Measurements from ENCODE around the gene ATP8B3. TPM values are rescaled to one million over a fixed set of nuclear protein-coding genes. Genes with fewer than 3 reads are reported as not detected.

ATP8B3 gene
- total RNA-seq, 1 experiment from 2014 or later: 8.7 TPM

- CTCF ChIA-PET: interaction anchor here (2.0 kb wide), 1 partner anchor 10 kb away, joined by 7 read pairs; no protein-coding TSS in a partner anchor
- POLR2A ChIA-PET (ENCODE audit: low non-redundant PET): no interaction called here
- no peak for DNase-seq (ENCODE audit: low spot score)
- Histone ChIP-seq H3K9me3 (ENCODE audit: low read depth, low read length, poor library complexity, severe bottlenecking) (no peaks in the 10 kb centered on the region), H3K27me3 (replicated peaks; ENCODE audit: insufficient read depth, low read depth, low read length, poor library complexity) (no peaks in the 10 kb centered on the region), H3K4me1 (ENCODE audit: insufficient read depth, low read length, poor library complexity, severe bottlenecking) (no peaks in the 10 kb centered on the region), H3K4me3 (ENCODE audit: low read depth, low read length, poor library complexity, severe bottlenecking) (no peak overlapping the region), H3K27ac (ENCODE audit: low read depth, low read length, poor library complexity, severe bottlenecking) (no peak overlapping the region), H3K36me3 (ENCODE audit: insufficient read depth, low read length, poor library complexity, severe bottlenecking) (no peaks in the 10 kb centered on the region)
- no TSS peak for BruUV-seq (replicated peaks)
- TF ChIP-seq CTCF (conservative IDR thresholded peaks at IDR 0.05; ENCODE audit: low read depth, low read length): no peak
- TF ChIP-seq EZH2 (IDR thresholded peaks at IDR 0.05; ENCODE audit: borderline replicate concordance, low read depth, low read length, poor library complexity, severe bottlenecking): no peak
- intact Hi-C loops (cut with micrococcal nuclease; ENCODE audit: unreplicated experiment): no loop called here
Observed at GRCh38 chr19:1836458-1837221, 24.6 kb upstream of the ATP8B3 start.

DNA sequence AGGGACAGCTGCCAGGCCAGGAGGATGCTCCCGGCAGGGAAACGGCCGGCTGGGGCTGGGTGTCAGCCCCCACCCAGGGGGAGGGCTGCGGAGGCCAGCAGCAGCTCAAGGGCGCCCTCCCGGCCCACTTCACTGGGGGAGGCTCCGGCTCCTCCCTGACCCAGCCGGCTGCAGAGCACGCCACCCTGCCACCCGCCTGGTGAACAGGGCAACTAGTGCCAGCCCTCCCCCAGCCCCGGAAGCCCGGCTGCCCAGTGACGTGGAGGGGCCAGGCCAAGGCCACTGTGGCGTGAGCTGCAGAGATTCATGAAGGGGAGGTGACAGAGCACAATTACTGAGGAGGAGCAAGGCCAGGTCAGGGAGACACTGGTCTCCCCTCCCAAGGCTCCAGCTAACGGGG is 21.5 kb upstream of the ATP8B3 start:
- no peak for DNase-seq (ENCODE audit: low spot score)
- no TSS peak for BruUV-seq (replicated peaks)
- TF ChIP-seq CTCF (conservative IDR thresholded peaks at IDR 0.05; ENCODE audit: low read depth, low read length) (no peak), EZH2 (IDR thresholded peaks at IDR 0.05; ENCODE audit: borderline replicate concordance, low read depth, low read length, poor library complexity, severe bottlenecking) (no peak)
- Histone ChIP-seq H3K4me3 (ENCODE audit: low read depth, low read length, poor library complexity, severe bottlenecking) (no peak overlapping the region), H3K4me1 (ENCODE audit: insufficient read depth, low read length, poor library complexity, severe bottlenecking) (no peaks in the 10 kb centered on the region), H3K27ac (ENCODE audit: low read depth, low read length, poor library complexity, severe bottlenecking) (no peak overlapping the region), H3K36me3 (ENCODE audit: insufficient read depth, low read length, poor library complexity, severe bottlenecking) (peaks cover 3% of the 10 kb centered on the region), H3K27me3 (replicated peaks; ENCODE audit: insufficient read depth, low read depth, low read length, poor library complexity) (no peaks in the 10 kb centered on the region), H3K9me3 (ENCODE audit: low read depth, low read length, poor library complexity, severe bottlenecking) (no peaks in the 10 kb centered on the region)
- ChIA-PET POLR2A (ENCODE audit: low non-redundant PET) (no interaction called here), CTCF (no interaction called here)
- intact Hi-C loops (cut with micrococcal nuclease; ENCODE audit: unreplicated experiment): no loop called here

- intact Hi-C loops (cut with micrococcal nuclease; ENCODE audit: unreplicated experiment): no loop called here
Observed at GRCh38 chr19:1832046-1832663, 20.1 kb upstream of the ATP8B3 start.

More at GRCh38 chr19:1832046-1832663, 20.1 kb upstream of the ATP8B3 start:
- TF ChIP-seq CTCF (conservative IDR thresholded peaks at IDR 0.05; ENCODE audit: low read depth, low read length) (no peak), EZH2 (IDR thresholded peaks at IDR 0.05; ENCODE audit: borderline replicate concordance, low read depth, low read length, poor library complexity, severe bottlenecking) (no peak)
- H3K36me3 ChIP-seq (ENCODE audit: insufficient read depth, low read length, poor library complexity, severe bottlenecking): peaks cover 7% of the 10 kb centered on the region
- no TSS peak for BruUV-seq (replicated peaks)
- no peaks in the 10 kb centered on the region for H3K27me3 ChIP-seq (replicated peaks; ENCODE audit: insufficient read depth, low read depth, low read length, poor library complexity)
- ChIA-PET POLR2A (ENCODE audit: low non-redundant PET) (no interaction called here), CTCF (no interaction called here)
- H3K4me1 ChIP-seq (ENCODE audit: insufficient read depth, low read length, poor library complexity, severe bottlenecking): no peaks in the 10 kb centered on the region
- no peak overlapping the region for H3K27ac ChIP-seq (ENCODE audit: low read depth, low read length, poor library complexity, severe bottlenecking)
- no peaks in the 10 kb centered on the region for H3K9me3 ChIP-seq (ENCODE audit: low read depth, low read length, poor library complexity, severe bottlenecking)
- no peak overlapping the region for H3K4me3 ChIP-seq (ENCODE audit: low read depth, low read length, poor library complexity, severe bottlenecking)
- DNase-seq (ENCODE audit: low spot score): no peak
